GM21576 (cell line): ENCODE data around the gene ARMC6.
"Not testable (repeated sequence)": the region's sequence is repeated elsewhere in the genome, so short reads cannot be mapped to it uniquely, and the experiment has no call there.

Experiments used
- ATAC-seq: cut with Tn5 transposase; IDR thresholded peaks from one replicate; pipeline ENCODE4 v1.9.1; 2021; ENCODE audit warnings: mild to moderate bottlenecking, moderate library complexity; ENCODE audit not compliant: unreplicated experiment

Gene ARMC6

GRCh38 chr19:19068659-19069654 is 35.6 kb downstream of the ARMC6 start:
- no peak for ATAC-seq

GRCh38 chr19:19071897-19072296 is 38.5 kb downstream of the ARMC6 start:
- no peak for ATAC-seq

- no peak for ATAC-seq
Measured at GRCh38 chr19:19074196-19074882, 40.9 kb downstream of the ARMC6 start.

- no peak for ATAC-seq
Measured at GRCh38 chr19:19075126-19075525, 41.7 kb downstream of the ARMC6 start.

- no peak for ATAC-seq
Measured at GRCh38 chr19:19076476-19076875, 43.1 kb downstream of the ARMC6 start.

GRCh38 chr19:19077103-19077502 is 43.7 kb downstream of the ARMC6 start:
- no peak for ATAC-seq

- no peak for ATAC-seq
Measured at GRCh38 chr19:19078801-19079200, 45.4 kb downstream of the ARMC6 start.

GRCh38 chr19:19079571-19079970 is 46.2 kb downstream of the ARMC6 start:
- ATAC-seq, result no peak

GRCh38 chr19:19081642-19082151 is 48.3 kb downstream of the ARMC6 start:
- ATAC-seq, result no peak

- no peak for ATAC-seq
Measured at GRCh38 chr19:19083413-19084178, 50.2 kb downstream of the ARMC6 start.

GRCh38 chr19:19087676-19088075 is 54.3 kb downstream of the ARMC6 start:
- ATAC-seq, result no peak

- ATAC-seq, result no peak
Measured at GRCh38 chr19:19094513-19094912, 61.1 kb downstream of the ARMC6 start.

- ATAC-seq, result no peak
Measured at GRCh38 chr19:19095691-19096090, 62.3 kb downstream of the ARMC6 start.

GRCh38 chr19:19096641-19097627 is 63.5 kb downstream of the ARMC6 start:
- no peak for ATAC-seq

- ATAC-seq, result no peak
Measured at GRCh38 chr19:19098084-19098702, 64.8 kb downstream of the ARMC6 start.

GRCh38 chr19:19098703-19099632 is 65.6 kb downstream of the ARMC6 start:
- no peak for ATAC-seq

- no peak for ATAC-seq
Measured at GRCh38 chr19:19101540-19101939, 68.1 kb downstream of the ARMC6 start.

GRCh38 chr19:19102566-19102965 is 69.2 kb downstream of the ARMC6 start:
- not testable (repeated sequence) for ATAC-seq
